Measurements from ENCODE around the gene BCL2L2.

GRCh38 chr14:23326491-23327332, 20.1 kb downstream of the BCL2L2 start:
- TF ChIP-seq CTCF (IDR thresholded peaks at IDR 0.05) = no peak
- TF ChIP-seq POLR2A (IDR thresholded peaks at IDR 0.05) = no peak
